NCI-H1105 treated with DMSO at 0.1 percent for 48 hours (cell line): Measurements from ENCODE around the gene PIANP.
A peak's percentile ranks its signal among the peaks of the same experiment; 100 is the strongest.
"Not testable (repeated sequence)": the region's sequence is repeated elsewhere in the genome, so short reads cannot be mapped to it uniquely, and the experiment has no call there.

Experiments used
- DNase-seq: peaks from one replicate; lab custom pipeline; 2025; lab: John Stamatoyannopoulos, UW

The PIANP gene

GRCh38 chr12:6700646-6701051 lies at the start of gene PIANP:
Gene PIANP, minus strand, starts transcription at chr12:6700815. Its CDS starts 2,754 bp downstream, at chr12:6698061.
- DNase-seq: peak; percentile 36

GRCh38 chr12:6748761-6749160 lies 48.1 kb upstream of the PIANP start:
- DNase-seq: no peak

DNA sequence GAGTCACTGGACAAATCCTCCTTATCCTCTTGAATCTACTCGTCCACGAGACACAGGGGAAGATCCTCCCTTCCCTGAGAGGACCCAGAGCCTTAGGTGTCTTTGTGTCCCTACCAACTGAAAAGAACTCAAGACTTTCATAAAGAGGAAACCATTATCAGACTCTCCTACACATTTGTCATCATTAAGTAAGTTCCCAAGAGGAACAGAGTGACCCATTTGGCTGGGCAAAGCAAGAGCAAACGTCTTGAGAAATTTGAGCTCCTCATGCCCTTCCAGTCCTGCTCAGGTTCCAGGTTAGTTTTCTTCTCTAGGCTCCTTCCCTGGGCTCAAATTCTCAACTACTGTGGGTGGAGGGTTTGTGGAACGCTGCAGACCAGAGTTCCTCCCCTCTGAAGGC lies 46.6 kb upstream of the PIANP start:
- no peak for DNase-seq

GRCh38 chr12:6745741-6746525 lies 45.3 kb upstream of the PIANP start:
- DNase-seq: no peak

GRCh38 chr12:6743300-6743699 lies 42.7 kb upstream of the PIANP start:
- not testable (repeated sequence) for DNase-seq

DNA sequence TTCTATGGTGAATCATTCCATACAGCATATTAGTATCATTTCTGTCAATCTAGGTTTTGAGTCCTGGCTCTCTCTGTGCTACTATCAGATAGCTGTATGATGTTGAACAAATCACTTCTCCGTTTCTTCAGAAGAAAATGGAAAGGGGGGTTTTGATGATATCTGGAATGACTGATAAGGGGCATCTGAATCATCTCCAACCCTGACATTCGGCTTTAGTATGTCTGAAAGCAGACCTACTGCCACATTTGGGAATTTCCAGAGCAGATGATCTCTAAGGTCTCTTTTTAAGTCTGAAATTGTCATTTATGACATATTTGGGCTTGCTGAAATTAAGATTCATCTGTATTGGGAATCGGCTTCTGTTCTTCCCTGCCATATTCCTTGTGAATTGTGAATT lies 42.2 kb upstream of the PIANP start:
- no peak for DNase-seq

DNA sequence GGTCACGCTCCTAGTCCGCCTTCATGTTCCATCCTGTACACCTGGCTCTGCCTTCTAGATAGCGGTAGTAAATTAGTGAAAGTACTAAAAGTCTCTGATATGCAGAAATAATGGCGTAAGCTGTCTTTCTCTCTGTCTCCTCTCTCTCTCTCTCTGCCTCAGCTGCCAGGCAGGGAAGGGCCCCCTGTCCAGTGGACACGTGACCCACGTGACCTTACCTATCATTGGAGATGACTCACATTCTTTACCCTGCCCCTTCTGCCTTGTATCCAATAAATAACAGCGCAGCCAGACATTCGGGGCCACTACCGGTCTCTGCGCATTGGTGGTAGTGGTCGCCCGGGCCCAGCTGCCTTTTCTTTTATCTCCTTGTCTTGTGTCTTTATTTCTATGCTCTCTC lies 41.5 kb upstream of the PIANP start:
- not testable (repeated sequence) for DNase-seq

DNA sequence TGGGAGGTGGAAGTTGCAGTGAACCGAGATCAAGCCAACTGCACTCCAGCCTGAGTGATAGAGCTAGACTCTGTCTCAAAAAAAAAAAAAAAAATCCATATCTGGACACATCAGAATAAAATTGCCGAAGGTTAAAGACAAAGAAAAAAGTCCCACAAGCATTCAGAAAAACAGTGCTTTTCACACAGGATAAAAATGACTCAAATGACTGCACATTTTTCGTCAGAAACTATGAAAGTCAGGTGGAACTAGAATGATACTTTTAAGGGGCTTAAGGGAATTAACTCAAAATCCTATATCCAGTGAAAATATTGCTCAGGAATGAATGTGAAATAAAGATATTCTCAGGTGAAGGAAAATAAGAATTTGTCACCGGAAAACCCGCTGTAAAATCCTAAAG lies 36.1 kb upstream of the PIANP start:
- DNase-seq: no peak

- peak; percentile 85 for DNase-seq
Observed at GRCh38 chr12:6735448-6736191, 35.0 kb upstream of the PIANP start.

DNA sequence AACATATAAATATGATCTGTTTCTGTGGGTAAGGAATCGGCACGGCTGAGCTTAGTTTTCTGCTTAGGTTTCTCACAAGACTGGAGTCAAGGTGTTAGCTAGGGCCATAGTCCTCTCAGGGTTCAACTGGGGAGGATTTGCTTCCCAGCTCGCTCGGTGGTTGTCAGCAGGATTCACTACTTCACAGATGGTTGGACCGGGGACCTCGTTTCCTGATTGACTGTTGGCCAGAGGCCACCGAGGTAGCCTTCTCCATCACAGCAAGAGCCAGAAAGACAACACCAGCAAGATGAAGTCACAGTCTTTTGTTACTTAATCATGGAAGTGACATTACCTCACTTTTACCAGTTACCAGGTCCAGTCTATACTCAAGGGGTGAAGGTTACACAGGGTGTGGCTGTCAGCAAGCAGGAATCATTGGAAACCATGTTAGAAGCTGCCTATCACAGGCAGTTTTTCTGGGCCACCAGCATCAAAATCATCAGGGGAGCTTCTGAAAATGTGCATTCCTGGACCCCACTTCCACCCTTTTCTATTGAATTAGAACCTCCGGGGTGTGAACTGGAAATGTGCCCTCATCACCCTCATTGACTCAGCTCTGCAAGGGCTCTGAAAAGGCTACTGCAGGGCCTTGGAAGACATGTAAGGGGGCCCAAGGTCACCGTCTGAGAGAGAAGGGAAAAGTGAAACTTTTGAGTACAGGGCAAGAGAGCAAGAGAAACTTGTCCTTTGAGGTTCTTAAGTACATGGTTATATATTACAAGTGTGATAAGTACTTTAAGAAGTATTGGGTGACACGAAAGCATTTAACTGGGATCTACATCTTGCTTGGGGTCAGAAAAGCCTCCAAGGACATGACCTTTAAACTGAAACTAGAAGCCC lies 34.1 kb upstream of the PIANP start:
- no peak for DNase-seq

DNA sequence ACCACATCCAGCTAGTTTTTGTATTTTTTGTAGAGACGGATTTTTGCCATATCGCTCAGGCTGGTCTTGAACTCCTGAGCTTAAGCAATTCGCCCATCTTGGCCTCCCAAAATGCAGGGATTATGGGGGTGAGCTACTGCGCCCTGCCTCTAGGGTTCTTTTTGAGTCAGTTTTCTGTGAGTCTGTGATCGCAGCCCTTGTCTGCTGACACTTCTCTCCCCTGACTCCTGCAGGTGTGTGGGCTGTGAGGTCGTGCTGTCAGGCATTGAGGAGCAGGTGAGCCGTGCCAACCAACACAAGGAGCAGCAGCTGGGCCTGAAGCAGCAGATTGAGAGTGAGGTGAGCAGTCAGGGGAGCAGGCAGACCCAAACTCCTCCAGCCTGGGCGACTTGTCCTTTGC lies 29.6 kb upstream of the PIANP start:
- DNase-seq: no peak

DNA sequence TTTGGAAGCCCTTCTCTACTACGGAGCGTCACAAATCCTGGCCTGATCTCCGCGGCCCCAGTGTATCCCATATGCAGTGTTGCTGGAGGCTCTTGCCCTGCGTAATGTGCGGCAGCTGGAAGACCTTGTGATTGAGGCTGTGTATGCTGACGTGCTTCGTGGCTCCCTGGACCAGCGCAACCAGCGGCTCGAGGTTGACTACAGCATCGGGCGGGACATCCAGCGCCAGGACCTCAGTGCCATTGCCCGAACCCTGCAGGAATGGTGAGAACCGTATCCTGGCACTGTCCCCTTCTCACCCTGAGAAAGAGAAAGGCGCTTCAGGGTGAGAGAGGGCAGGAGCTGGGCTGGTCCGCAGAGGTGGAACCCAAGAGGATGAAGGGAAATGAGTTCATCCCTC lies 28.6 kb upstream of the PIANP start:
- DNase-seq: no peak

DNA sequence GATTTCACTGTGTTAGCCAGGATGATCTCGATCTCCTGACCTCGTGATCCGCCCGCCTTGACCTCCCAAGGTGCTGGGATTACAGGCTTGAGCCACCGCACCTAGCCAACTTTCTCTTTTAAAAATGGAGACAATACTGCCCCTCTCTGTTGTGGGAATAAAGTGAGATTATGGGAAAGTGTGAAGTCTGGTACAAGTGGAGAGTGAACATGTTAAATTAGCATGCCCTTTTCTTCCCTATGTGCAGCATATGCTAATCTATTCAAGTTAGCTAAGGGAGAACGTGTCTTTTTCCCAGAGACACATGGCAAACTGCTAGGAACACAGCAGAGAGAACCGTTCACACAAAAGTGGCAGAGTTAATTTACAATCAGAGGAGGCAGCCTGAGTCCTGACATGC lies 24.7 kb upstream of the PIANP start:
- no peak for DNase-seq

GRCh38 chr12:6724409-6724797 lies 23.8 kb upstream of the PIANP start:
- DNase-seq: no peak

DNA sequence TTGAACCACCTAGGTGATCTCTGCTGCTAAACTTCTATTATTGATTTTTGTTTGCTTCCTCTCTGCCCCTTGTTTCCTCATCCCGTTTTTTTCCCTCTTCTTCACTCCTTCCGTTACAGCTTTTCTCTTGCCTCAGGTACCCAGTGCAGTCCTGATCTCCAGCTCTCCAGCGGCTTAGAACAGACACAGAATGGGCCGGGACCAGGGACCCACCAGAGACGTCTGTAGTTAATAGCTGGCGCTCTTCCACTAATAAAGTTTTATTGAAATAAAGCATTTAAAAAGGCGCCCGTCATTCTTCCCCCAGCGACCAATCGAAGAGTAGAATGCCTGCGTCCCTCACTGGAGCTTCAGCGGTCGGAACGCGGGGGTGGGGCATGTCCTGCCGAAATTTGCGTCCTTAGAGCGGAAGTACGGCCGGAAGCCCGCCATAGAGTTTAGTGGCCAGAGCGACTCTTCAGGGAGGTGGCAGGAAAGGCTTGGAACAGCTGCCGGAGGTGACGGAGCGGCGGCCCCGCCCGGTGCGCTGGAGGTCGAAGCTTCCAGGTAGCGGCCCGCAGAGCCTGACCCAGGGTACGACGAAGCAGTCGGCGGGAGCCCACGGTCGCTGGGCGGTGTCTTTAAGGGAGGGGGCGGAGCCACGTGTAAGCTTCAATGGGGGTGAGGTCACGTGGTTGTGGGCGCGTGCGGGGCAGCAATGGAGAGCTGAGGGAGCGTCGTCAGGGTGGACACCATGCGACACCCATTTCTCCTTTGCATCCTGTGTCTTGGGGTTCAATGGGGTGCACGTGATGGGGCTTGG lies 23.2 kb upstream of the PIANP start, which contains the start of gene COPS7A:
COPS7A (plus strand) TSS at position 440 of the 802 bp plus-strand sequence. CDS start 611 bp downstream, outside the sequence.
- peak; percentile 99 for DNase-seq

GRCh38 chr12:6722863-6723262 lies 22.2 kb upstream of the PIANP start:
- no peak for DNase-seq

DNA sequence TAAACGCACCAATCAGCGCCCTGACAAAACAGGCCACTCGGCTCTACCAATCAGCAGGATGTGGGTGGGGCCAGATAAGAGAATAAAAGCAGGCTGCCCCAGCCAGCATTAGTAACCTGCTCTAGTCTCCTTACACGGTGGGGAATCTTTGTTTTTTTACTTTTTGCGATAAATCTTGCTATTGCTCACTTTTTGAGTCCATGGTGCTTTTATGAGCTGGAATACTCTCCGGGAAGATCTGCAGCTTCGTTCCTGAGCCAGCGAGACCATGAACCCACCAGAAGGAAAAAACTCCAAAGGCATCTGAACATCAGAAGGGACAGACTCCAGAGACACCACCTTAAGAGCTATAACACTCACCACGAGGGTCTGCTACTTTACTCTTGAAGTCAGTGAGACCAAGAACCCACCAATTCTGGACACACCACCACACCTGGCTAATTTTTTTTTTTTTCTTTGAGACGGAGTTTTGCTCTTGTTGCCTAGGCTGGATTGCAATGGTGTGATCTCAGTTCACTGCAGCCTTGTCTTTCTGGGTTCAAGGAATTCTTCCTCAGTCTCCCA lies 16.3 kb upstream of the PIANP start:
- no peak for DNase-seq

- DNase-seq: not testable (repeated sequence)
Observed at GRCh38 chr12:6716031-6716873, 15.6 kb upstream of the PIANP start.

DNA sequence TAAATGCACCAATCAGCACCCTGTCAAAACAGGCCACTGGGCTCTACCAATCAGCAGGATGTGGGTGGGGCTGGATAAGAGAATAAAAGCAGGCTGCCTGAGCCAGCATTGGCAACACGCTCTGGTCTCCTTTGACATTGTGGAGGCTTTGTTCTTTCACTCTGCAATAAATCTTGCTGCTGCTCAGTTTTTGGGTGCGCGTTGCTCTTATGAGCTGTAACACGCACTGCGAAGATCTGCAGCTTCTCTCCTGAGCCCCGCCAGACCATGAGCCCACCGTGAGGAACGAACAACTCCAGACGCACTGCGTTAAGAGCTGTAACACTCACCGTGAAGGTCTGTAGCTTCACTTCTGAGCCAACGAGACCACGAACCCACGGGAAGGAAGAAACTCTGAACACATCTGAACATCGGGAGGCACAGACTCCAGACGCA lies 8.4 kb upstream of the PIANP start:
- DNase-seq: no peak

- DNase-seq: not testable (repeated sequence)
Observed at GRCh38 chr12:6708351-6708750, 7.7 kb upstream of the PIANP start.
